Spleen (tissue), 7 donors: ENCODE data around the gene XPC.

Source experiments
- CTCF ChIP-seq, 11 experiments: fragments of 200-600 bp in 7 of 11; fragments of 450-650 bp in 4 of 11; sonication (generic) in 4 of 11; IDR thresholded peaks in 8 of 11; conservative IDR thresholded peaks in 3 of 11; 1 replicate in 7 of 11; 2 replicates in 4 of 11; pipeline versions ENCODE4 v1.4.0 to v1.8.0; 2016 to 2021; ENCODE audit warnings: antibody characterized with exemption in 11 of 11, inconsistent platforms in 4 of 11, mild to moderate bottlenecking in 1 of 11
- POLR2A ChIP-seq, 3 donors: fragments of 450-650 bp; IDR thresholded peaks; one replicate each; pipeline ENCODE4 v1.5.1; 2017; ENCODE audit warnings: antibody characterized with exemption in 3 of 3, mild to moderate bottlenecking in 1 of 3
- POLR2AphosphoS5 ChIP-seq, 3 donors: sonication (generic); formaldehyde crosslinking; IDR thresholded peaks; one replicate each; pipeline ENCODE4 v1.5.1; 2017; ENCODE audit warnings: antibody characterized with exemption in 3 of 3
- donor health status: DM: no; HTN: no; CAD: no; lungs with moderate emphysema.
- donor health status: DM: no; HTN: no; CAD: no.
- donor health status: DM: no; HTN: no; CAD: no.

GRCh38 chr3:14154276-14154675 is 24.1 kb downstream of the XPC start:
- TF ChIP-seq CTCF (IDR thresholded peaks at IDR 0.05 in 8 of 11, conservative IDR thresholded peaks at IDR 0.05 in 3 of 11) (no peak), POLR2A (IDR thresholded peaks at IDR 0.05) (no peak), POLR2AphosphoS5 (IDR thresholded peaks at IDR 0.05) (no peak)
